Measurements from ENCODE around the gene PSORS1C2.

DNA sequence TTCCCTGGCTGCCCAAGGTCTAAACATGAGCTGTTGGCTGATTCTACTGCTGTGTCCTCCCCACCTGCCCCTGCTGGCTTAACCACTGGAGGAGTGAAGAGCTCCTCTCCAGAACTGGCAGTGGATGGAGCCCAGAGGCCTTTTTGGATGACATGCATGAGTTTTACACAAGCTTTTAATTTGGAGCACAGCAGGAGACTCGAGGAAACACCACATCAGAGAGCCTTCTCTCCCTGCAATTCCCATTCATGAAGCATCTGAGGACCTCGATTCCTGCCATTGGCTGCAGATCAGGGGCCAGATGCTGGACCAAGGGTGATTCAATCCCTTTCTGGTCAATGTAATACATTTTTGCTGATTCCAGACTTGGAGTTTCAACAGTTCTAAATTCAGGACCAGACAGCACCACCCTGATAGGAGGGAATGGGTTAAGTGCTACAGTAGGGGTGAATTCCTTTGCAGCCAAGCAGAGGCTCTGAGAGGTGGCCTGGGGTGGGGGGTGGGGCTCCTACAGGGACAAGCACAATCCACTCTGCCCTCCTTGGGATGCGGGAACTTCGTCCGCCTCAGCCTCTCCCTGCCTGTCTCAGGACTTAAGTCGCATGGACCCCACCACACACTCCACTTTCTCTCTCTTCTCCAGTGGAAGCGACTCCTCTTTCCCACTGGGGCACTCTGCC lies 24.9 kb downstream of the PSORS1C2 start:
- no peak for TF ChIP-seq EZH2 (IDR thresholded peaks at IDR 0.05; ENCODE audit: low read length, missing control alignments)
- TF ChIP-seq, protein P1, sequence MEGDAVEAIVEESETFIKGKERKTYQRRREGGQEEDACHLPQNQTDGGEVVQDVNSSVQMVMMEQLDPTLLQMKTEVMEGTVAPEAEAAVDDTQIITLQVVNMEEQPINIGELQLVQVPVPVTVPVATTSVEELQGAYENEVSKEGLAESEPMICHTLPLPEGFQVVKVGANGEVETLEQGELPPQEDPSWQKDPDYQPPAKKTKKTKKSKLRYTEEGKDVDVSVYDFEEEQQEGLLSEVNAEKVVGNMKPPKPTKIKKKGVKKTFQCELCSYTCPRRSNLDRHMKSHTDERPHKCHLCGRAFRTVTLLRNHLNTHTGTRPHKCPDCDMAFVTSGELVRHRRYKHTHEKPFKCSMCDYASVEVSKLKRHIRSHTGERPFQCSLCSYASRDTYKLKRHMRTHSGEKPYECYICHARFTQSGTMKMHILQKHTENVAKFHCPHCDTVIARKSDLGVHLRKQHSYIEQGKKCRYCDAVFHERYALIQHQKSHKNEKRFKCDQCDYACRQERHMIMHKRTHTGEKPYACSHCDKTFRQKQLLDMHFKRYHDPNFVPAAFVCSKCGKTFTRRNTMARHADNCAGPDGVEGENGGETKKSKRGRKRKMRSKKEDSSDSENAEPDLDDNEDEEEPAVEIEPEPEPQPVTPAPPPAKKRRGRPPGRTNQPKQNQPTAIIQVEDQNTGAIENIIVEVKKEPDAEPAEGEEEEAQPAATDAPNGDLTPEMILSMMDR (conservative IDR thresholded peaks at IDR 0.05 in 1 of 2, IDR thresholded peaks at IDR 0.05 in 1 of 2; ENCODE audit: low read depth in 1 of 2, low read length in 2 of 2) = no peak

Data from fibroblast of lung (primary cell).